ENCODE measurements around the gene CUEDC2.
A peak's percentile ranks its signal among the peaks of the same experiment; 100 is the strongest.

Gene CUEDC2

DNA sequence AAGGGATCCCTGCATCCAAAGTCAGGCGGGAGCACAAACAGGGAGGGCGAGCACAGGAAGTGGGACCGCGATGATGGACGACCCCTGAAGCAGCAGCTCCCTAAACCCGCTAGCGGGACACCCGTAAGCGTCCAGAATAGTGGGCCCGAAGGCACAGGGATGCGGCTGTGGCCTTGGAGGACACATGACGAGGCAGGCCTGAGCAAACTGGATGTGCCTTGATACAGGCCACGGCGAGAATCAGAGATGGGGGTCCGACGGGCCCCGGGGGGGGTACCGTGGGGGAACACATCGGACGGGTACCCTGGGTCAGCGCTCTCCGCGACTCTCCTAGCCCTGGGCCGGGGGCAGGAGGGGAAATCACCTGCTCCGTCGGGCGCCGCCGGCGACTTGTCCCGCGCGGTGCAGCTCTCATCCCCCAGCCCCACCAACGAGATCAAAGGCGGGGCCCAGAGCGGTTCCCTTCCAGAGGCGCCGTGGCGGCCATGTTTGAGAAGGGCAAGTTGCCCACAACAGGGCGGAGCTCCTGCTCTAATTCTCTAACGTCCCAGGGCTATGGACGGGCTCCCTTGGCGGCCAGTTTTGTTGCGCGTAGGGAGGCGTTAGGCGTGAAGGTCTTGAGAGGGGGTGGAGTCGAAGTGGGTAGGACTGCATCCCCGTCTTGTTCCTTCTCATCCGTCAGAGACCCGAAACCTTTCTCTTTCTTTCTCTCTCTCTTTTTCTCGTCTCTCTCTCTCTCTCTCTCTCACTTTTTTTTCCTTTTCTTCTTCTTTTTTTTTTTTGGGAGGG lies at the start of gene CUEDC2:
Gene CUEDC2 (minus strand): TSS at position 413 of the 789 bp plus-strand sequence. CDS start 7,386 bp downstream, outside the sequence.
- peak; percentile 97 for DNase-seq (ENCODE audit: low read depth)

DNA sequence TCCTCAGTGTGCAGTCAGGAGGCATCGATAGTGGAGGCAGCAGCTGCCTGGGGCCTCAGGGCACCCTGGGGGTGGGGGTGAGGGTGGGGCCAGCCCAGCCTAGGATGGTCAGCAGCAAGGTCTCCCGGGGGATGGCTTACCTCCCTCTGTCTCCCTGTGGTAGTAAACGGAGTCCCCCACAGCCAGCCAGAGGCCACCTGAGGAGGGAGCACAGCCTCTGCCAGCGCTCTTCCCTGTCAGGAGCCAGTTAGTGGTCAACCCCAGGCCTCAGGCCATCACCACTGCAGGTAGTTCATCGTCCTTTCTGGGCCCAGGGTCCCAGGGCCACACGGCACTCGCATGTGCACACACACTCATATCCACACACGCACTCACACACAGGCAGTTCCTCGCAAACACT lies 48.0 kb upstream of the CUEDC2 start:
- DNase-seq (ENCODE audit: low read depth), result no peak

DNA sequence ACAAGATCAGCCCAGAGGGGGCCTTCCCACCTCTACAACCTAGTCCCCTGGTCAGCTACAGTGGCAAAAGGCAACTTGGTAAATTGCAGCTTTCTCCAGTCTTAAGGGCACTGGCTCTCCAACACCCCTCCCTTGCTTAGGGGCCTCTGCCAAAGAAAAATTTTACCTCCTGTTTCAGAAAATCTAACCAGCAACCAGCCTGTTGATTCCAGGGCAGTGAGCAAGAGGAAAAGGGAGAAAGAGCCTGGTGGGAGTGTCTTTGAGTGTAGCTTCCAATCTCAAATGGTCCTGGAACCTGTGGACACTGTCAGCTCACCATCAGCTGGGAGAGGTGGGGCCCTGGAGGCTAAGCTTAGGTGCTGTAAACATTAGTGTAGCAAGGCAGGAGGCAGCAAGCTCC lies 47.3 kb upstream of the CUEDC2 start:
- no peak for DNase-seq (ENCODE audit: low read depth)

GRCh38 chr10:102476466-102477141 lies 44.2 kb upstream of the CUEDC2 start:
- no peak for DNase-seq (ENCODE audit: low read depth)

- DNase-seq (ENCODE audit: low read depth), result no peak
These were observed 43.2 kb upstream of the CUEDC2 start for GRCh38 chr10:102475451-102476040.

DNA sequence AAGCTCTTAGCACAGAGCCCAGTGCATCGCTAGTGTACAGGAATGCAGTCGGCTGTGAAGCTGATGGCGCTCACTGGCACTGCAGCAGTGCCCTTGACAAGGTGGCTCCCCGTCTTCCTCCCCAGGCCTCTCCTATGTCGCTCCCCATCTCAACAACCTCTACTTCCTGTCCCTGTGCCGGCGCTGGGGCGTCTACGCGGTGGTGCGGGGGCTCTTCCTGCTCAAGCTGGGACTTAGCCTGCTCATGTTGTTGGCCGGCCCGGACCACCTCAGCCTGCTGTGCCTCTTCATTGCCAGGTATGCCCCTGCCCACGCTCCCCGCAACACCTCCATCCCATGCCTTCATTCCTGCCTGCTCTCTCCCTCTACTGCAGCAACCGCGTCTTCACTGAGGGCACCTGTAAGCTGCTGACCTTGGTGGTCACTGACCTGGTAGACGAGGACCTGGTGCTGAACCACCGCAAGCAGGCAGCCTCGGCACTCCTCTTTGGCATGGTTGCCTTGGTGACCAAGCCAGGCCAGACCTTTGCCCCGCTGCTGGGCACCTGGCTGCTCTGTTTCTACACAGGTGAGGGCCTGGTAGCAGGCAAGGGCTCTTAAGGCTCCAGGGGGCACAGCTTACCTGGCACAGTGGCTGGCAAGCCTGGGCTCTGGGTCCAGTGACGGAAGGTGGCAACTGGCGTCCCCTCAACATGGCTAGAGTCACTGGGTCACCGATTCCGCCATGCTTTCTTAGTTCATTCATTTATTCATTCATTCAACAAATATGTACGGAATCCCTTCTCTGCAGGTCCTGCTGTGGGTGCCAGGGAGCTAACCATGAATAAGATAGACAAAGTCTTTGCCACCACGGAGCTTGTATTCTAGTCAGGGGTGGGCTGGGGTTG lies 41.3 kb upstream of the CUEDC2 start:
- no peak for DNase-seq (ENCODE audit: low read depth)

DNA sequence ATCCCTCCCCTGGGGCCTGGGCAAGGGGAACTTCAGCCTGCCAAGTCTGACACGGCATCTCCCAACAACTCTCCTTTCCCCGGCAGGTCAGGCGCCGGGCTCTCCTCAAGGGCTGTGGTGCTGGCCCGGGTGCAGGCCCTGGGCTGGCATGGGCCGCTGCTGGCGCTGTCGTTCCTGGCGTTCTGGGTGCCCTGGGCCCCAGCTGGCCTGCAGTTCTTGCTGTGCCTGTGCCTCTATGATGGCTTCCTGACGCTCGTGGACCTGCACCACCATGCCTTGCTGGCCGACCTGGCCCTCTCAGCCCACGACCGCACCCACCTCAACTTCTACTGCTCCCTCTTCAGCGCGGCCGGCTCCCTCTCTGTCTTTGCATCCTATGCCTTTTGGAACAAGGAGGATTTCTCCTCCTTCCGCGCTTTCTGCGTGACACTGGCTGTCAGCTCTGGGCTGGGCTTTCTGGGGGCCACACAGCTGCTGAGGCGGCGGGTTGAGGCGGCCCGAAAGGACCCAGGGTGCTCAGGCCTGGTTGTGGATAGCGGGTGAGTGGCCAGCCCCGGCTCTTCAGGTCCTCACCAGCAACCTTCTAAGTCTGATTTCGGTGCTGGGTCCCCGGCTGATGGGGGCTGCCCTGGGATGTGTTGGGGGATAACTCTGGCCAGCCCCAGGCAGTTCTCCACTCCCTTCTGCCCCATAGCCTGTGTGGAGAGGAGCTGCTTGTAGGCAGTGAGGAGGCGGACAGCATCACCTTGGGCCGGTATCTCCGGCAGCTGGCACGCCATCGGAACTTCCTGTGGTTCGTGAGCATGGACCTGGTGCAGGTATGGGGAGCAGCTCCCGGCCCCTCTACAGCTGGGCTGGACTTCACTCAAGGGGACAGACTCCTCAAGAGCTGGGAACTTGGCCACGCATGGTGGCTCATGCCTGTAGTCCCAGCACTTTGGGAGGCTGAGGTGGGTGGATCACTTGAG lies 38.5 kb upstream of the CUEDC2 start:
- DNase-seq (ENCODE audit: low read depth), result no peak

- DNase-seq (ENCODE audit: low read depth), result no peak
These were observed 36.3 kb upstream of the CUEDC2 start for GRCh38 chr10:102468683-102469082.

- no peak for DNase-seq (ENCODE audit: low read depth)
These were observed 35.6 kb upstream of the CUEDC2 start for GRCh38 chr10:102467971-102468438.

- DNase-seq (ENCODE audit: low read depth), result no peak
These were observed 34.9 kb upstream of the CUEDC2 start for GRCh38 chr10:102467318-102467717.

DNA sequence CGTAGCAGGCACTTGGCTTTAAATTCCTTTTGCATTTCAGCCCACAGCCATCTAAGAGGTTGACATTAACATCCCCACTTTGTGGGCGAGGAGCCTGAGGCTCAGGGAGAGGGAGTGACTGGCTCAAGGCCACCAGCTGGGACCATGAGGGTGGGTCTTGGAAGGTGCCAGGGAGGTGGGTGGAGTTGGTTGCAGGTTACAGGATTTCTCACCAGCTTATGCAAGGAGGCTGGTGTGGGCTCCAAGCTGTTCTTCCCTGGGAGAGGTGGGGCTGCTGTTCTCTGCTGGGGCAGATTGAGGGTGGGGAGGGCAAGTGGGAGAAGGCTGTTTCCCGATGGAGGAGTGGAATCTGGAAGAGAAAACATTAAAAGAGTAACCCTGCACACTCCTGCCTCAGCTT lies 33.1 kb upstream of the CUEDC2 start:
- no peak for DNase-seq (ENCODE audit: low read depth)

DNA sequence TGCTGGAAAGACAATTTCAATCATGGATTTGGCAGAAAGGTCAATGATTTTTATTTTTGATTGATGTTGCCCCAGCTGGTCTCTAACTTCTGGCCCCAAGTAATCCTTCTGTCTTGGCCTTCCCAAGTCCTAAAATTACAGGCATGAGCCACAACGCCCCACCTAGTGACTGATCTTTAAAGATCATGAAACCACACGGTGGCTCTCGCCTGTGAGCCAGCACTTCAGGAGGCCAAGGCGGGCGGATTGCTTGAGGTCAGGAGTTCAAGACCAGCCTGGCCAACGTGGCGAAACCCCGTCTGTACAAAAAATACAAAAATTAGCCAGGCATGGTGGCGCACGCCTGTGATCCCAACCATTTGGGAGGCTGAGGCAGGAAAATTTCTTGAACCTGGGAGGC lies 31.6 kb upstream of the CUEDC2 start:
- DNase-seq (ENCODE audit: low read depth), result no peak

- DNase-seq (ENCODE audit: low read depth), result no peak
These were observed 30.2 kb upstream of the CUEDC2 start for GRCh38 chr10:102462512-102463054.

DNA sequence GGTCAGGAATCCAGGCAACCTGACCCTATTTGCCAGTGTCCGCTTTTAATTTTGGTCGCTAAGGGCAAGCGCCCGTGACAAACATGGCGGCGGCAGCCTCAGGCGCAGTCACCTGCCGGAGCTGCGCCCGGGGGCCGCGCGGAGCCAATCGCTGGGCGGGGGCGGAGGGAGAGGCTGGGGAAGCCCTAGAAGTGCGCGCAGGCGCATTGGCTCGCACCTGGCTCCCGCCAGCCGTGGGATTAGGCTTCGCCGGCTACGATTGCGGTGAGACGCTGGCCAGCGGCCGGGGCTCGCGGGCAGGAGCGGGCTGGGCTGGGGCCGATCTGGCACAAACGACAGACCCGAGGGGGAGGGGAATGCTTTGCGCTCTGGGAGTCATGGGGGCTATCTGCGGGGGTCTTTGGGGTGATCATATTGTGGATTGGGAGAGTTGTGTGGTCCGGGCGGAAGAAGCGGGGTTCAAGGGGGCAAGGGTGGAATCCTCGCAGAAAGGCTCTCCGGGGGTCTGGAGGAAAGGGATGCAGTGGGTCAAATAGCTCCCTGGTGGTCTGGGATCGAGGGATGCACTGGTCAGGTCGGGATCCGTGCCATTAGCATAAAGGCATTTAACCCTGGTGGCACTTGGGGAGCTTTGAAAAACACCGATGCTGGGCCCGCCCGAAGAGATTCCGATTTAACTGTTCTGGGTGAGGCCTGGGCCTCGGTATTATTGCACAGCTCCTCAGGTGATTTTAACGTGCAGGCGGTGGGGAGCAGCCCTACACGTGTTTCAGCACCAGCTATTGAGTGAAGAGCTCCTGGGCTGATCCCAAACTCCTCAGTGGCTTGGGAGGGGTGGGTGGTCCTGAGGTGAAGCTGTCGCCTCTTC lies 29.0 kb upstream of the CUEDC2 start:
- peak; percentile 66 for DNase-seq (ENCODE audit: low read depth)

GRCh38 chr10:102460836-102461186 lies 28.4 kb upstream of the CUEDC2 start:
- DNase-seq (ENCODE audit: low read depth), result no peak

DNA sequence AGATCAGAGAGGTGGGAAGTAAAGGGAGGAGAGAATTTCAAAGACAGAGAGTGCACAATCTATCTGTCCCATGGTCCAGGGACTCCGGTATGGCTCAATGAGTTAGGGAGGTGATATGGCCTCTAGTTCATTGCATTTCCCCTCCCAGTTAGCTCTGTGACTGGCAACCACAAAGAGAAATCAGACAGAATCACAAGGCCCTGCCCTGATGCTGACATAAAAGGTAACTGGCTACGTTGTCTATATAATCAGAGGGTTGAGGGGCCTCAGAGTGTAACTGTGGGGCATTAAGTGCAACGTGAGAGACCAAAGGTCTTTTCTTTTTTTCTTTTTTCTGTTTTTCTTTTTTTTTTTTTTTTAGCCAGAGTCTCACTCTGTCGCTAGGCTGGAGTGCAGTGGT lies 26.3 kb upstream of the CUEDC2 start:
- DNase-seq (ENCODE audit: low read depth), result no peak

DNA sequence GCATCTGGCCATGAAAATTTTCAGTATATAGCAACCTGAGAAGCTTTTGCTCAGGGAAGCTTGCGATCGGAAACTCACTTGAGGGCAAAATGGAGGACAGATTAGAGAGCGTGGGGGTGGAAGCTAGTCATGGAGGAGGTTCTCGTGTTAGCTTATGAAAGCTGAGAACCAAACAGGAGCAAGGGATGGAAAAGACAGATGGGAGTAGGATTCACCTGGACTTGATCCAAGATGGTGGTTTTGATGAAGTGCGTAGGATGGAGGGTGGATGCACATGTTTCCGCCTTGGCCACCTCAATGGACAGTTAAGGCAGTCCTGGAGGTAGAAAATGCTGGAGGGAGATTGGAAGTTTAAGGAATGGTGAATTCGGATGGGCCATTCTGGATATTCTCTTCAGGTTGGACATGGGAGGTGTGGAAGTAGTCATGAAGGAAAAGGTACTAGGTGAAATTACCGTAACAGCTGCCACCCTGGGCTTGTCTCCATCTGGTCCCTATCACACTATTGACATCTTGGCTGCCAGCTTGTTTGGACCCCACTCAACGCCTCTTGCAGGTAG lies 25.3 kb upstream of the CUEDC2 start:
- no peak for DNase-seq (ENCODE audit: low read depth)

DNA sequence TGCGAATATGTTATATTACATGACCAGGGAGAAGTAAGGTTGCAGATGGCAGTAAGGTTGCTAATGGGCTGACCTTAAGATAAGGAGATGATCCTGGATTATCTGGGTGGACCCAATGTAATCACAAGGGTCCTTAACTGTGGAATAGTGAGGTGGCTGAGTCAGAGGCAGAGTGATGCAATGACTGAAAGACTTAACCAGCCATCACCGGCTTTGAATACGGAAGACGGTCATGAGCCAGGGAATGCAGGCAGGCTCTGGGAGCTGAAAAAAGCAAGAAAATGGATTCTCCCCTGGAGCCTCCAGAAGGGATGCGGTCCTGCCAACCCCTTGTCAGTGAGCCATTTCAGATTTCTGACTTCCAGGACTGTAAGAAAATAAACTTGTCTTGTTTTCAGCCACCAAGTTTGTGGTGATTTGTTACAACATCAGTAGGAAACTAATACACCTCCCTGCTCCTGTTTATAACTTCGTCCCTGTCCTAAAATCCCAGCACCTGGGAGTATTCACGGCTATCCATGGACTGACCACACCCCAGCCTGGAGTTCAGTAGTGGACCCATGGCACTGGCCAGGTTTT lies 23.6 kb upstream of the CUEDC2 start:
- peak; percentile 69 for DNase-seq (ENCODE audit: low read depth)
